Stimulated activated naive CD4-positive, alpha-beta T cell (primary cell): Measurements from ENCODE around the gene MTERF4.

Experiments
- DNase-seq, 6 experiments: peaks; one replicate each; lab custom pipeline; 2025; lab: John Stamatoyannopoulos, UW

Gene MTERF4

GRCh38 chr2:241102239-241102803, at the start of gene MTERF4:
MTERF4 (minus strand) TSS chr2:241102287; CDS start chr2:241102273, 14 bp downstream.
- DNase-seq = peak; percentile 73 to 89 (median 83)

GRCh38 chr2:241150660-241151530, 48.8 kb upstream of the MTERF4 start:
- no peak for DNase-seq

- peak; percentile 92 to 95 (median 94) for DNase-seq
These were observed 48.0 kb upstream of the MTERF4 start, which contains the start of gene PPP1R7 for GRCh38 chr2:241149925-241150659. PPP1R7 (plus strand) TSS chr2:241150467; CDS start chr2:241150496, 29 bp downstream.

- no peak for DNase-seq
These were observed 47.5 kb upstream of the MTERF4 start for GRCh38 chr2:241149675-241149924.

DNA sequence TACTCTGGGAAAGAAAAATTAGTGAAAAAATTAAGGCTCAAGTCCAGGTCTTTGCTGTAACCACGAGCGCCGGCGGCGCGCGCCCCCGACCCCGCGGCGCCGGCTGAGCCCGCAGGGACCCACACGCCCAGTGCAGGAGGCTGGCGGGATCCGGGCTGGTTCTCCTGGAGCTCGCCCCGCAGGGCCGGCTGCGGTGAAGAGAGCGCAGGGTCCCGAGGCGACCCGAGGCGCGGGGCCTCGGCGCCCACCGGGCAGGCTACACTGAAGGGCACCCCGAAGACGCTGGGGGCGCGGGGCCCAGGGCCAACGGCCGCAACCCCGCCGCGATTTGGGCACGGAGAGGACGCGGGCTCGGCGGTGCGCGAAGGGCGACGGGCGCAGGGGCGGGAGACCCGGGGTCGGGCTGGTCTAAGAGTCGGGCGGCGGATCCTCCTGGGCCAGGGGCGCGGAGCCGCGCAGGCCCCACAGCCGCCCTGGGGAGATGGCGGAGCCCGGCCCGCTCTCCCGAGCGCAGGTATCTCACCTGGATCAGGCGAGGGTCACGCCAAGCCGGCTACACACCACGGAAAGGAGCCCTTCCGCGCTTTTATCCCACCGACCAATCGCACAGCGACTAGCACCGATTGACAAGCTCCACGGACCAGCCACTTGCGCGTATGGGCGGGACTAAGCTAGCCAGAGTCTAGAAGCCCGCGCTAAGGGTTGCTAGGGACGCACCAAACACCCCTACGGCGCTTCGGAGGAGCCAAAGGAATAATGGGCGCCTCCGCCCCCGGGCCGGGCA, 47.0 kb upstream of the MTERF4 start, which contains the start of gene PASK:
PASK (minus strand) TSS at position 582 of the 784 bp plus-strand sequence. CDS start 6,440 bp downstream, outside the sequence.
- peak; percentile 86 to 93 (median 90) for DNase-seq

- no peak for DNase-seq
These were observed 46.2 kb upstream of the MTERF4 start for GRCh38 chr2:241148239-241148638.

DNA sequence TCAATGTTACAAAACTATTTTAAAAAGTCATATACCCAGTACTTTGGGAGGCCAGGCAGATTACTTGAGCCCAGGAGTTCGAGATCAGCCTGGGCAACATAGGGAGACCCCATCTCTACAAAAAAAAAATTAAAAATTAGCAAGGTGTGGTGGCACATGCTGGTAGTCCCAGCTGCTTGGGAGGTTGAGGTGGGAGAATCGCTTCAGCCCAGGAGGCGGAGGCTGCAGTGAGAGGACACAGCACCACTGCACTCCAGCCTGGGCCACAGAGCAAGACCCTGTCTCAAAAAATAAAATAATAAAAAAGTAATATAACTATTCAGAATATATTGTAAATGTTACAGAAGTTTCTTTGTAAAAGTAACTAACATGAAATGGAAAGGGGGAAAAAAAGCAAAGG, 45.2 kb upstream of the MTERF4 start:
- DNase-seq = no peak

DNA sequence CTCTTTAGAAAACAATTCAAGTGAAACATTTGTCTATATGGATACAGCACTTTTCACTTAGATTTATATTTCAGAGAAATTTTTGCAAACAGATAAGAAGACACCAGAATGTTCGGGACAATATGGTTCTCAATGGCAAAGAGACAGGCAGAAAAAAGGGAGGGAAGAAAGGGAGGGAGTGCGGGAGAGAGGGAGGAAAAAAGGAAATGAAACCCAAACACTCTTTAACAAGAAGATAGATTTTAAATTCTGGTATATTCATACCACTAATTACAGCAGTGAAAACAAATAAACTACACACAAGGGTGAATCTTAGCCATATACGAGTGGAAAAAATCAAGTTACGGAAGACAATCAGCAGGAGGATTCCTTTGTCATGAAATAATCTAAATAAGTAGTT, 44.2 kb upstream of the MTERF4 start:
- no peak for DNase-seq

DNA sequence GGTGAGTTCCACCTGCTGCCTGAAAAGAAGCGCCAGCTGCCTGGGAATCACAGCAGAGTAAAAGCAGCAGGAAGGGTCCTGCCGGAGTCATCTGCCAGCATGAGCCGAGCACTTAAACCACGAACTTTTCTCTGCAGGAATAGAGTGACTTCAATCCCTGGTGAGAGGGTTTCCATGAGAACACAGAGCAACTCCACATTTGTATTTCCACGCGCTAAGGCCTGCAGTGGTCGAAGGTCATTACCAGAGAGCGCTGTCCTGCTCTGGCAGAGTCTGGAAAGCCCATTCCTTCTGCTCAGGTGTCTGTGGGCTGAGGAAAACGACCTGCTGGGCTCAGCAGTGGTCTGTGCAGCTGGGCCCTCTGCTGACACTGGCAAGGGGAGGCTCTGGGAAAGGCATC, 40.5 kb upstream of the MTERF4 start:
- no peak for DNase-seq

DNA sequence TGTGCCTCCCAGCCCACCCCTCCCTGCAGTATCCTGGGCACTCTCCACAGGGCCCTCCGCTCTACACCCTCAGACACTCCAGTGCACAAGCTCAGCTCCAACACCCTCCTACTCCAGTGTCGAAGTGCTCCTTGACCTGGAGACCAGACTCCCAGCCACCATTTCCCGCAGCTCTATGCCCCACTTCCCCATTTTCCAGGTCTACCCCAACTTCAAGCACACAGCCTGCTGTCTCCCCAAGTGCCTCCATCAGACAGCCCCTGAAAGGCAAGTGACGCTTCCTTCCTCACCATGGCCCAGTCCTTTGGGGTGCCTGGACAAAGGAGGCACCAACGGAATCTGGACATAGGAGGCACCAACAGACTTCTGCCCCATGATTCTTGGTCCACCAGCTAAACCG, 40.0 kb upstream of the MTERF4 start:
- no peak for DNase-seq

- DNase-seq = no peak
These were observed 39.2 kb upstream of the MTERF4 start for GRCh38 chr2:241141214-241141770.

DNA sequence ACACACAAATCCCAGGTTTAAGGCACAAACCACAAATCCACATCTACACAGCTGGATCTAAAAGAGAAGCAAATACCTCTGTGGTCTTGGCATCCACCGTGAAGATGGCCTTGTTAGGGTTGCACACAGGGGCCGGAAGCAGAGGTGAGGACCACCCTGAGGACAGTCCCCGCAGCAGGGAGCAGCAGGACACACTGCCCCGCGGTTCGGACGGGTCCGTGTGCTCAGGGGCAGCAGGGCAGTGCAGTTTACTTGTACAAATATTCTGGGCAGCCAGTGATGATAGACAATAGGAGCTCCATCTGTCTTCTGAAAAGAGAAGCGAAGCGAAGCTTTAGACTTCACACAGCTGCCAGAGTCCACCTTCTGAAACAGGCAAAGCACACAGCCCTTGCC, 38.4 kb upstream of the MTERF4 start:
- no peak for DNase-seq

DNA sequence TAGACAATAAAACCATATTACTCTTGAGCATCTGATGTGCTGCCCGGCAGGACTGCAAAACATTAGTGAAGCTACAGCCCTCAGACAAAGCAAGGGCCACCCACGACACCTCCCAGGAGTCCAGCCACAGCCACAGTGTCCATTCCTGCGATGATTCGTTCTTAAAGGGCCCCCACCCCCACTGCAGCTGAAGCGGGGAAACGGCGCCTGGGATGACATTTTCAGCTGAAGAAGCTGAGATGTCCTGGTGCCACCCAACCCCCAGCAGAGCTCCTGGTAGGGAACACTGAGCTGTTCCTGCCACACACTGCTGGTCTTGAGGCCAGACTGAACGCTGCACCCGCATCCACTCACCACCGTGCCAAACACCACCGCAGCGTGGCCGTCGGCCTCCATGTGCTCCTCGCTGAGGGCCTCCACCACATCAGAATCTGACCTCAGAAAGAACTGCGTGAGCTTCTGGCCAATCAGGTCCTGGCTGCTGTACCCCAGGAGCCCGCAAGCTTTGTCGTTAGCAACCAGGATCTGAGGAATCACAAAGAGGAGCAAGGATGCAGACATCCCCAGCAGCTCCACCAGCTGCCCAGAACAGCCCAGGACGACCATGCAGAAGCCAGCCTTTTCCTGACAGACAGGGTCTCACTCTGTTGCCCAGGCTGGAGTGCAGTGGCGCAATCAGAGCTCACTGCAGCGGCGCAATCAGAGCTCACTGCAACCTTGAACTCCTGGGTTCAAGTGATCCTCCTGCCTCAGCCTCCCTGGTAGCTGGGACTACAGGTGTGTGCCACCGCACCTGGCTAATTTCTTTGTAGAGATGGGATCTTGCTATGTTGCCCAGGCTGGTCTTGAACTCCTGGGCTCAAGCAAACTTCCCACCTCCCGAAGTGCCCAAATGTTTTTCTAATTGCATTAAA, 37.7 kb upstream of the MTERF4 start:
- DNase-seq = no peak

DNA sequence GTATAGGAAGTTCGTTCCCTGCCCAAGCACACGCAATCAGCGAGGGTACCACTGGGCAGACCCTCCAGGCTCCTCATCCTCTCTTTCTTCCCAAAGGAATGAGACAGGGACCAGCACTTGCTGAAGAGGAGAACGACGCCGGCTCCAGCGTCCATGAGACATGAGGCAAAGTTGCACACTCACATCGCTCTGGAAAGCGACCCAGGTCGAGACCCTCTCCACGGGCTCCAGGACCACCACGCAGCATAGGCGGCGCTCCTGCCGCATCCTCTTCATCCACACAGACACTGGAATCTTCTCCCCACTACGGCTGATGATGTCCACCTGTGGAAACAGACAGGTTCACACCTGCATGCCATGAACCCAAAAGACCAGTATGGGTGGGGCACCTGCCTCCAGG, 36.4 kb upstream of the MTERF4 start:
- DNase-seq = no peak

GRCh38 chr2:241137276-241138190, 35.4 kb upstream of the MTERF4 start:
- DNase-seq = no peak

DNA sequence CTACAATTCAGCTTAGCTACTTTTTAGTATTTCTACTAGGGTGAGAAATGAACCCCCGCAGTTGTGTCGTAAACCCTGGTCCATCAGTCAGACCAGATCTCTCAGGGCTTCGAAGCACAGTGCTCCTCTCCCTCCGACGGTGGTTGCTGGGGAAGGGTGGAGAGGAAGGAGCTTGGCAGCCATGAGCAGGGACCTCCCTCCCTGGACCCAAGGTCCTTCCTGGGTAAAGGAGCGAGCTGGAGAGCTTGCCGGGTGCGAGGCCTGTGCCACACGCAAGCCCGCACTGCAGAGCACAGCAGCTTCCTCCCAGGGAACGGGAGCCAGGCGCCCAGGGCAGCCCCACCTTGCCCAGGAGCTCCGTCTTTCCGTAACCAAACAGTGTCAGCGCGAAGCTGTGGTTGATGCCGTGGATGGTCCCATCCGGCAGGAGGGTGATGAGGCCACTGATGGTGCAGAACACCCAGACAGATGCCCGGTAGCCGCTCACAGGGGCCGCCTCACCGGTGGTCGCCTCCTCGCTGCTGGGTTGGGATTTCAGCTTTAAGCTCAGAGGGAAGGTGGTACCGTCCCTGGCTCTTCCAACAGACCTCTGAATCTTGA, 34.7 kb upstream of the MTERF4 start:
- no peak for DNase-seq

GRCh38 chr2:241136191-241136590, 34.1 kb upstream of the MTERF4 start:
- DNase-seq = no peak

GRCh38 chr2:241135737-241136136, 33.6 kb upstream of the MTERF4 start:
- no peak for DNase-seq

GRCh38 chr2:241134711-241135110, 32.6 kb upstream of the MTERF4 start:
- DNase-seq = no peak
